GM23338 (cell line): ENCODE data around the gene MAGI1. TPM values are rescaled to one million over a fixed set of nuclear protein-coding genes. Genes with fewer than 3 reads are reported as not detected.

Experiments used
- ATAC-seq: fragments of 200-7000 bp; cut with Tn5 transposase; 3 replicates; pipeline ENCODE4 v1.9.1; 2020
- DNase-seq: peaks from one replicate; pipeline ENCODE4 v3.0.0-alpha.2; 2015; ENCODE audit warnings: low spot score
- H2AFZ ChIP-seq: fragments of 200-600 bp; sonication (generic); 2 replicates; pipeline ENCODE4 v1.8.0; 2016; ENCODE audit warnings: antibody characterized with exemption, mild to moderate bottlenecking, moderate library complexity
- H3F3A ChIP-seq: fragments of 200-600 bp; sonication (generic); replicated peaks from 2 replicates; pipeline ENCODE4 v1.8.0; 2017; ENCODE audit warnings: antibody characterized with exemption, mixed run types, low read depth
- H3K27ac ChIP-seq: fragments of 200-600 bp; sonication (generic); 2 replicates; pipeline ENCODE4 v1.6.1; 2016; ENCODE audit warnings: low read depth
- H3K27me3 ChIP-seq: fragments of 200-600 bp; sonication (generic); 2 replicates; pipeline ENCODE4 v1.8.0; 2016; ENCODE audit warnings: mild to moderate bottlenecking, mixed run types, moderate library complexity; ENCODE audit not compliant: insufficient read depth
- H3K36me3 ChIP-seq: fragments of 200-600 bp; sonication (generic); 2 replicates; pipeline ENCODE4 v1.8.0; 2016; ENCODE audit warnings: mild to moderate bottlenecking; ENCODE audit not compliant: insufficient read depth
- H3K4me1 ChIP-seq: fragments of 200-600 bp; sonication (generic); 2 replicates; pipeline ENCODE4 v1.8.0; 2016; ENCODE audit warnings: mild to moderate bottlenecking, moderate library complexity; ENCODE audit not compliant: insufficient read depth
- H3K4me2 ChIP-seq: fragments of 200-600 bp; sonication (generic); 2 replicates; pipeline ENCODE4 v1.7.1; 2017; ENCODE audit warnings: mixed run types
- H3K4me3 ChIP-seq: fragments of 200-600 bp; sonication (generic); 2 replicates; pipeline ENCODE4 v1.6.1; 2016; ENCODE audit warnings: mixed run types
- H3K79me2 ChIP-seq: fragments of 200-600 bp; sonication (generic); replicated peaks from 2 replicates; pipeline ENCODE4 v1.8.0; 2017; ENCODE audit warnings: mild to moderate bottlenecking; ENCODE audit not compliant: insufficient read depth
- H3K9me2 ChIP-seq: fragments of 200-600 bp; sonication (generic); 2 replicates; pipeline ENCODE4 v1.8.0; 2017; ENCODE audit not compliant: insufficient read depth
- H4K20me1 ChIP-seq: fragments of 200-600 bp; sonication (generic); replicated peaks from 2 replicates; pipeline ENCODE4 v1.8.0; 2017; ENCODE audit warnings: mild to moderate bottlenecking; ENCODE audit not compliant: insufficient read depth
- H3K27ac Mint-ChIP-seq: 2 replicates; pipeline ENCODE4 v1.8.0; 2020; ENCODE audit warnings: inconsistent platforms, mild to moderate bottlenecking, moderate library complexity, mixed read lengths
- H3K27me3 Mint-ChIP-seq: 3 replicates; pipeline ENCODE4 v1.8.0; 2022; ENCODE audit warnings: low read depth, mild to moderate bottlenecking, moderate library complexity, mixed read lengths, inconsistent platforms; ENCODE audit not compliant: insufficient read depth, poor library complexity
- H3K36me3 Mint-ChIP-seq: 3 replicates; pipeline ENCODE4 v1.8.0; 2021; ENCODE audit warnings: low read depth, mild to moderate bottlenecking, inconsistent platforms, moderate library complexity, mixed read lengths
- H3K4me1 Mint-ChIP-seq: 3 replicates; pipeline ENCODE4 v1.8.0; 2020; ENCODE audit warnings: mild to moderate bottlenecking, inconsistent platforms, mixed read lengths
- H3K4me3 Mint-ChIP-seq: 3 replicates; pipeline ENCODE4 v1.8.0; 2021; ENCODE audit warnings: moderate library complexity, mild to moderate bottlenecking, inconsistent platforms, mixed read lengths
- H3K9me3 Mint-ChIP-seq: 3 replicates; pipeline ENCODE4 v1.8.0; 2020; ENCODE audit warnings: moderate library complexity, mild to moderate bottlenecking, inconsistent platforms, mixed read lengths
- CREB1 ChIP-seq: fragments of 250-450 bp; sonication (Bioruptor Pico); IDR thresholded peaks from 2 replicates; pipeline ENCODE4 v1.5.0; 2020; ENCODE audit warnings: low read depth, mild to moderate bottlenecking, moderate library complexity
- CTCF ChIP-seq, 2 experiments: fragments of 200-600 bp in 1 of 2; sonication (generic) in 1 of 2; conservative IDR thresholded peaks; 2 replicates each; pipeline versions ENCODE4 v1.5.1 to v1.6.1; 2016 to 2017; ENCODE audit warnings: antibody characterized with exemption in 2 of 2, low read depth in 2 of 2, mild to moderate bottlenecking in 2 of 2, moderate library complexity in 1 of 2
- ETS1 ChIP-seq: IDR thresholded peaks from 2 replicates; pipeline ENCODE4 v1.6.1; 2016; ENCODE audit warnings: antibody characterized with exemption
- EZH2 ChIP-seq: fragments of 200-600 bp; sonication (generic); IDR thresholded peaks from one replicate; pipeline ENCODE4 v1.8.0; 2017; ENCODE audit warnings: antibody characterized with exemption, mild to moderate bottlenecking, low read depth; ENCODE audit not compliant: unreplicated experiment
- NANOG ChIP-seq: IDR thresholded peaks from 2 replicates; pipeline ENCODE4 v1.6.1; 2016; ENCODE audit warnings: antibody characterized with exemption, borderline replicate concordance
- STAT1 ChIP-seq: IDR thresholded peaks from one replicate; pipeline ENCODE4 v1.6.1; 2016; ENCODE audit warnings: antibody characterized with exemption; ENCODE audit not compliant: unreplicated experiment
- polyA plus RNA-seq: library from polyadenylated mRNA; unstranded; fragments of >200 nt; fragmentation: Nextera tagmentation; extraction: Ambion mirVana; gene quantifications from 2 replicates; pipeline ENCODE4 v1.2.1, GENCODE V29; 2016
- total RNA-seq: library from RNA; depleted of rRNA; stranded (reverse); fragments of >200 nt; shearing (Covaris generic); gene quantifications from 2 replicates; pipeline ENCODE4 v1.2.3, GENCODE V29; 2014
- TF ChIP-seq, protein P1 (sequence below): fragments of 250-450 bp; sonication (Bioruptor Pico); IDR thresholded peaks from 2 replicates; pipeline ENCODE4 v1.5.0; 2020; ENCODE audit warnings: mild to moderate bottlenecking, moderate library complexity

The MAGI1 gene
- total and polyA plus RNA-seq, 2 experiments from 2014 or later: 27.4 to 71.2 TPM

DNA sequence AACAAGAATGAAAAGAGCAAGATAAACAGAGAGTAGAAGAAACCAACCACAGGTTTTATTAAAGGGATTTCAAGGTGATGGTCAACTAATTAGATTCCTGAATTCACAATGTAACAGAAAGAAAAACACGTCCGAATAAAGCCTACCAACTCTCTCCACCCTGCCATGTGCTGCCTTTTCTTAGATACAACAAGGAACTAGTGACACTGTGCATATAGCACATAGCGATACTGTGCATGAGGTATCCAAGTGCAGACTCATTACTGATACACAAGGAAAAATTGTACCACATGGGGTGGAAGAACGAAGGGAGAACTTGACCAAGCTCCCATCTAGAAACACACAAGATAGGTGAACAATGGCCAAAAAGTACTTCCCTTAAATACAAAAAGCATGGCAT is 154.6 kb downstream of the MAGI1 start (continued):
- TF ChIP-seq, protein P1, sequence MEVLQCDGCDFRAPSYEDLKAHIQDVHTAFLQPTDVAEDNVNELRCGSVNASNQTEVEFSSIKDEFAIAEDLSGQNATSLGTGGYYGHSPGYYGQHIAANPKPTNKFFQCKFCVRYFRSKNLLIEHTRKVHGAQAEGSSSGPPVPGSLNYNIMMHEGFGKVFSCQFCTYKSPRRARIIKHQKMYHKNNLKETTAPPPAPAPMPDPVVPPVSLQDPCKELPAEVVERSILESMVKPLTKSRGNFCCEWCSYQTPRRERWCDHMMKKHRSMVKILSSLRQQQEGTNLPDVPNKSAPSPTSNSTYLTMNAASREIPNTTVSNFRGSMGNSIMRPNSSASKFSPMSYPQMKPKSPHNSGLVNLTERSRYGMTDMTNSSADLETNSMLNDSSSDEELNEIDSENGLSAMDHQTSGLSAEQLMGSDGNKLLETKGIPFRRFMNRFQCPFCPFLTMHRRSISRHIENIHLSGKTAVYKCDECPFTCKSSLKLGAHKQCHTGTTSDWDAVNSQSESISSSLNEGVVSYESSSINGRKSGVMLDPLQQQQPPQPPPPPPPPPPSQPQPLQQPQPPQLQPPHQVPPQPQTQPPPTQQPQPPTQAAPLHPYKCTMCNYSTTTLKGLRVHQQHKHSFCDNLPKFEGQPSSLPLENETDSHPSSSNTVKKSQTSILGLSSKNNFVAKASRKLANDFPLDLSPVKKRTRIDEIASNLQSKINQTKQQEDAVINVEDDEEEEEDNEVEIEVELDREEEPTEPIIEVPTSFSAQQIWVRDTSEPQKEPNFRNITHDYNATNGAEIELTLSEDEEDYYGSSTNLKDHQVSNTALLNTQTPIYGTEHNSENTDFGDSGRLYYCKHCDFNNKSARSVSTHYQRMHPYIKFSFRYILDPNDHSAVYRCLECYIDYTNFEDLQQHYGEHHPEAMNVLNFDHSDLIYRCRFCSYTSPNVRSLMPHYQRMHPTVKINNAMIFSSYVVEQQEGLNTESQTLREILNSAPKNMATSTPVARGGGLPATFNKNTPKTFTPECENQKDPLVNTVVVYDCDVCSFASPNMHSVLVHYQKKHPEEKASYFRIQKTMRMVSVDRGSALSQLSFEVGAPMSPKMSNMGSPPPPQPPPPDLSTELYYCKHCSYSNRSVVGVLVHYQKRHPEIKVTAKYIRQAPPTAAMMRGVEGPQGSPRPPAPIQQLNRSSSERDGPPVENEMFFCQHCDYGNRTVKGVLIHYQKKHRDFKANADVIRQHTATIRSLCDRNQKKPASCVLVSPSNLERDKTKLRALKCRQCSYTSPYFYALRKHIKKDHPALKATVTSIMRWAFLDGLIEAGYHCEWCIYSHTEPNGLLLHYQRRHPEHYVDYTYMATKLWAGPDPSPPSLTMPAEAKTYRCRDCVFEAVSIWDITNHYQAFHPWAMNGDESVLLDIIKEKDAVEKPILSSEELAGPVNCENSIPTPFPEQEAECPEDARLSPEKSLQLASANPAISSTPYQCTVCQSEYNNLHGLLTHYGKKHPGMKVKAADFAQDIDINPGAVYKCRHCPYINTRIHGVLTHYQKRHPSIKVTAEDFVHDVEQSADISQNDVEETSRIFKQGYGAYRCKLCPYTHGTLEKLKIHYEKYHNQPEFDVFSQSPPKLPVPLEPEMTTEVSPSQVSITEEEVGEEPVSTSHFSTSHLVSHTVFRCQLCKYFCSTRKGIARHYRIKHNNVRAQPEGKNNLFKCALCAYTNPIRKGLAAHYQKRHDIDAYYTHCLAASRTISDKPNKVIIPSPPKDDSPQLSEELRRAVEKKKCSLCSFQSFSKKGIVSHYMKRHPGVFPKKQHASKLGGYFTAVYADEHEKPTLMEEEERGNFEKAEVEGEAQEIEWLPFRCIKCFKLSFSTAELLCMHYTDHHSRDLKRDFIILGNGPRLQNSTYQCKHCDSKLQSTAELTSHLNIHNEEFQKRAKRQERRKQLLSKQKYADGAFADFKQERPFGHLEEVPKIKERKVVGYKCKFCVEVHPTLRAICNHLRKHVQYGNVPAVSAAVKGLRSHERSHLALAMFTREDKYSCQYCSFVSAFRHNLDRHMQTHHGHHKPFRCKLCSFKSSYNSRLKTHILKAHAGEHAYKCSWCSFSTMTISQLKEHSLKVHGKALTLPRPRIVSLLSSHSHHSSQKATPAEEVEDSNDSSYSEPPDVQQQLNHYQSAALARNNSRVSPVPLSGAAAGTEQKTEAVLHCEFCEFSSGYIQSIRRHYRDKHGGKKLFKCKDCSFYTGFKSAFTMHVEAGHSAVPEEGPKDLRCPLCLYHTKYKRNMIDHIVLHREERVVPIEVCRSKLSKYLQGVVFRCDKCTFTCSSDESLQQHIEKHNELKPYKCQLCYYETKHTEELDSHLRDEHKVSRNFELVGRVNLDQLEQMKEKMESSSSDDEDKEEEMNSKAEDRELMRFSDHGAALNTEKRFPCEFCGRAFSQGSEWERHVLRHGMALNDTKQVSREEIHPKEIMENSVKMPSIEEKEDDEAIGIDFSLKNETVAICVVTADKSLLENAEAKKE (CRISPR knock-in tag): no peak
- TF ChIP-seq STAT1: no peak
- TF ChIP-seq NANOG: no peak

DNA sequence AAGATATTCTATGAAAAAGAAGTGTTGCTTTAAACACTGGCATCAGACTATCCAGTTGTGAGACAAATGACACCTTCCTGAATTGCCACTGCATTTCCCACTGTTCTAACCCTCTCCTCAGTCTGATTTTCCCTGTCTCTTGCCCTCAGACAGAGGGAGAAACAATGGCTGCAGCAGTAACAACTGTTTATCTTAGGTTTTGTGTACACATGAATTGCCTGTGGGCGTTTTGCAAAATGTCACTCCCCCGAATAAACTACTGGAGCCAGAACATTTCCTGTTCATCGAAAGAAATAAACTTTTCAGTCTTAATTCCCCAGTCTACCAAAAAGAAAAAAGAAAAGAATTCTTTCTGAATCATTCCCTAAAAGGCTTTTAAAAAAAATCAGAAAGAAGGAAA is 155.1 kb downstream of the MAGI1 start:
- Histone ChIP-seq H3K36me3 (no peaks in the 10 kb centered on the region), H3K4me3 (no peak overlapping the region), H2AFZ (no peak overlapping the region), H3K4me2 (no peak overlapping the region), H4K20me1 (no peaks in the 10 kb centered on the region; the same call in 1 of the 2 replicates), H3F3A (no peaks in the 10 kb centered on the region), H3K27ac (no peak overlapping the region), H3K9me2 (no peaks in the 10 kb centered on the region), H3K4me1 (peaks cover 26% of the 10 kb centered on the region), H3K79me2 (peaks cover 86% of the 10 kb centered on the region), H3K27me3 (no peaks in the 10 kb centered on the region)
- Mint-ChIP-seq H3K9me3 (no peaks in the 10 kb centered on the region; the same call in 2 of the 3 replicates), H3K27me3 (peaks cover 8% of the 10 kb centered on the region), H3K4me1 (peaks cover 33% of the 10 kb centered on the region), H3K4me3 (no peak overlapping the region), H3K36me3 (no peaks in the 10 kb centered on the region), H3K27ac (no peak overlapping the region)
- ATAC-seq: no peak
- no peak for DNase-seq
- TF ChIP-seq CREB1 (CRISPR knock-in tag) (no peak), CTCF (conservative IDR thresholded peaks at IDR 0.05; ENCODE audit: low read depth in 2 of 2) (no peak), ETS1 (no peak), EZH2 (no peak), STAT1 (no peak)
